HEK293 (cell line): ENCODE data around the gene TMEM233.

Experiments
- CTCF ChIP-seq: fragments of 450-650 bp; formaldehyde crosslinking; IDR thresholded peaks from 2 replicates; pipeline ENCODE4 v1.5.1; 2016; ENCODE audit warnings: missing biosample characterization, missing genetic modification characterization
- KLF16 ChIP-seq: fragments of 450-650 bp; formaldehyde crosslinking; IDR thresholded peaks from 2 replicates; pipeline ENCODE4 v1.5.1; 2017; ENCODE audit warnings: missing biosample characterization, missing genetic modification characterization
- PRDM6 ChIP-seq: fragments of 450-650 bp; formaldehyde crosslinking; IDR thresholded peaks from 2 replicates; pipeline ENCODE4 v1.5.1; 2017; ENCODE audit warnings: missing biosample characterization, missing genetic modification characterization
- SCRT1 ChIP-seq: fragments of 450-650 bp; formaldehyde crosslinking; IDR thresholded peaks from 2 replicates; pipeline ENCODE4 v1.5.1; 2016; ENCODE audit warnings: missing biosample characterization, missing genetic modification characterization, borderline replicate concordance
- SP2 ChIP-seq: fragments of 450-650 bp; formaldehyde crosslinking; IDR thresholded peaks from 2 replicates; pipeline ENCODE4 v1.5.1; 2016; ENCODE audit warnings: missing biosample characterization, missing genetic modification characterization
- SP7 ChIP-seq: fragments of 450-650 bp; formaldehyde crosslinking; IDR thresholded peaks from 2 replicates; pipeline ENCODE4 v1.5.1; 2016; ENCODE audit warnings: missing biosample characterization, missing genetic modification characterization
- YY2 ChIP-seq: fragments of 450-650 bp; formaldehyde crosslinking; IDR thresholded peaks from 2 replicates; pipeline ENCODE4 v1.5.1; 2016; ENCODE audit warnings: missing biosample characterization, missing genetic modification characterization
- ZBTB17 ChIP-seq: fragments of 450-650 bp; formaldehyde crosslinking; IDR thresholded peaks from 2 replicates; pipeline ENCODE4 v1.5.1; 2016; ENCODE audit warnings: missing biosample characterization, missing genetic modification characterization
- ZBTB44 ChIP-seq: fragments of 450-650 bp; IDR thresholded peaks from 2 replicates; pipeline ENCODE4 v1.5.1; 2018; ENCODE audit warnings: missing biosample characterization, mild to moderate bottlenecking, missing genetic modification characterization
- ZBTB6 ChIP-seq: fragments of 450-650 bp; formaldehyde crosslinking; IDR thresholded peaks from 2 replicates; pipeline ENCODE4 v1.5.1; 2017; ENCODE audit warnings: missing biosample characterization, missing genetic modification characterization
- ZFP37 ChIP-seq: fragments of 450-650 bp; formaldehyde crosslinking; IDR thresholded peaks from 2 replicates; pipeline ENCODE4 v1.5.1; 2016; ENCODE audit warnings: missing biosample characterization, missing genetic modification characterization
- ZIC2 ChIP-seq: fragments of 450-650 bp; formaldehyde crosslinking; IDR thresholded peaks from 2 replicates; pipeline ENCODE4 v1.5.1; 2016; ENCODE audit warnings: missing biosample characterization, missing genetic modification characterization
- ZNF10 ChIP-seq: fragments of 450-650 bp; formaldehyde crosslinking; IDR thresholded peaks from 2 replicates; pipeline ENCODE4 v1.5.1; 2017; ENCODE audit warnings: missing biosample characterization, missing genetic modification characterization
- ZNF121 ChIP-seq: fragments of 450-650 bp; formaldehyde crosslinking; IDR thresholded peaks from 2 replicates; pipeline ENCODE4 v1.5.1; 2016; ENCODE audit warnings: missing biosample characterization, missing genetic modification characterization
- ZNF155 ChIP-seq: fragments of 450-650 bp; formaldehyde crosslinking; IDR thresholded peaks from 2 replicates; pipeline ENCODE4 v1.5.1; 2016; ENCODE audit warnings: missing biosample characterization, missing genetic modification characterization
- ZNF324 ChIP-seq: fragments of 450-650 bp; formaldehyde crosslinking; IDR thresholded peaks from 2 replicates; pipeline ENCODE4 v1.5.1; 2016; ENCODE audit warnings: missing biosample characterization, missing genetic modification characterization
- ZNF335 ChIP-seq: fragments of 450-650 bp; formaldehyde crosslinking; conservative IDR thresholded peaks from 2 replicates; pipeline ENCODE4 v1.5.1; 2016; ENCODE audit warnings: missing biosample characterization, missing genetic modification characterization
- ZNF394 ChIP-seq: fragments of 450-650 bp; formaldehyde crosslinking; IDR thresholded peaks from 2 replicates; pipeline ENCODE4 v1.5.1; 2016; ENCODE audit warnings: missing biosample characterization, missing genetic modification characterization, mild to moderate bottlenecking, moderate library complexity, borderline replicate concordance
- ZNF514 ChIP-seq: fragments of 450-650 bp; formaldehyde crosslinking; IDR thresholded peaks from 2 replicates; pipeline ENCODE4 v1.5.1; 2016; ENCODE audit warnings: missing biosample characterization, missing genetic modification characterization
- ZNF549 ChIP-seq: fragments of 450-650 bp; IDR thresholded peaks from 2 replicates; pipeline ENCODE4 v1.5.1; 2018; ENCODE audit warnings: missing biosample characterization, missing genetic modification characterization, mild to moderate bottlenecking, inconsistent platforms, moderate library complexity
- ZNF560 ChIP-seq: fragments of 450-650 bp; formaldehyde crosslinking; IDR thresholded peaks from 2 replicates; pipeline ENCODE4 v1.5.1; 2017; ENCODE audit warnings: missing biosample characterization, missing genetic modification characterization, borderline replicate concordance
- ZNF658 ChIP-seq: fragments of 450-650 bp; formaldehyde crosslinking; IDR thresholded peaks from 2 replicates; pipeline ENCODE4; 2016; ENCODE audit warnings: missing biosample characterization, missing genetic modification characterization
- ZNF830 ChIP-seq: fragments of 450-650 bp; IDR thresholded peaks from 2 replicates; pipeline ENCODE4 v1.5.0; 2018; ENCODE audit warnings: missing biosample characterization, missing genetic modification characterization, low read depth, mild to moderate bottlenecking, moderate library complexity
- ZNF843 ChIP-seq: fragments of 450-650 bp; formaldehyde crosslinking; IDR thresholded peaks from 2 replicates; pipeline ENCODE4 v1.5.1; 2016; ENCODE audit warnings: missing biosample characterization, missing genetic modification characterization
- ZXDB ChIP-seq: fragments of 450-650 bp; formaldehyde crosslinking; IDR thresholded peaks from 2 replicates; pipeline ENCODE4 v1.5.1; 2016; ENCODE audit warnings: missing biosample characterization, missing genetic modification characterization
- TF ChIP-seq, protein P1 (sequence below): fragments of 450-650 bp; formaldehyde crosslinking; IDR thresholded peaks from 2 replicates; pipeline ENCODE4 v1.5.1; 2016; ENCODE audit warnings: missing biosample characterization, missing genetic modification characterization
- TF ChIP-seq, protein P2 (sequence below): fragments of 450-650 bp; formaldehyde crosslinking; IDR thresholded peaks from 2 replicates; pipeline ENCODE4 v1.5.1; 2016; ENCODE audit warnings: missing biosample characterization, missing genetic modification characterization, borderline replicate concordance

Gene TMEM233

GRCh38 chr12:119667577-119668323 lies 74.2 kb downstream of the TMEM233 start, which contains the start of gene PRKAB1 (continued):
- TF ChIP-seq ZNF155 (tag by site-specific recombination) (no peak), KLF16 (tag by site-specific recombination) (peak; percentile 97), ZNF830 (tag by site-specific recombination) (no peak), ZNF843 (0 out of 2 replicates have a peak, but pooled peaks have one; percentile 17), ZFP37 (tag by site-specific recombination) (0 out of 2 replicates have a peak, but pooled peaks have one; percentile 79), CTCF (tag by site-specific recombination) (peak; percentile 95), ZNF549 (tag by site-specific recombination) (no peak), ZXDB (tag by site-specific recombination) (peak; percentile 90), PRDM6 (tag by site-specific recombination) (no peak), SP2 (peak; percentile 98), ZBTB17 (tag by site-specific recombination) (peak; percentile 82), ZNF121 (no peak), YY2 (tag by site-specific recombination) (no peak), ZNF560 (tag by site-specific recombination) (no peak), ZBTB6 (tag by site-specific recombination) (0 out of 2 replicates have a peak, but pooled peaks have one; percentile 32), SCRT1 (tag by site-specific recombination) (peak; percentile 81), ZBTB44 (tag by site-specific recombination) (0 out of 2 replicates have a peak, but pooled peaks have one; percentile 58), ZIC2 (tag by site-specific recombination) (peak; percentile 43; the same call in 1 of the 2 replicates), ZNF514 (no peak), ZNF10 (tag by site-specific recombination) (0 out of 2 replicates have a peak, but pooled peaks have one; percentile 13), ZNF658 (tag by site-specific recombination) (no peak), ZNF394 (0 out of 2 replicates have a peak, but pooled peaks have one; percentile 18), SP7 (tag by site-specific recombination) (peak; percentile 46; the same call in 1 of the 2 replicates), ZNF324 (tag by site-specific recombination) (no peak; the same call in 1 of the 2 replicates), ZNF335 (tag by site-specific recombination) (peak; percentile 80)
- TF ChIP-seq, protein P1, sequence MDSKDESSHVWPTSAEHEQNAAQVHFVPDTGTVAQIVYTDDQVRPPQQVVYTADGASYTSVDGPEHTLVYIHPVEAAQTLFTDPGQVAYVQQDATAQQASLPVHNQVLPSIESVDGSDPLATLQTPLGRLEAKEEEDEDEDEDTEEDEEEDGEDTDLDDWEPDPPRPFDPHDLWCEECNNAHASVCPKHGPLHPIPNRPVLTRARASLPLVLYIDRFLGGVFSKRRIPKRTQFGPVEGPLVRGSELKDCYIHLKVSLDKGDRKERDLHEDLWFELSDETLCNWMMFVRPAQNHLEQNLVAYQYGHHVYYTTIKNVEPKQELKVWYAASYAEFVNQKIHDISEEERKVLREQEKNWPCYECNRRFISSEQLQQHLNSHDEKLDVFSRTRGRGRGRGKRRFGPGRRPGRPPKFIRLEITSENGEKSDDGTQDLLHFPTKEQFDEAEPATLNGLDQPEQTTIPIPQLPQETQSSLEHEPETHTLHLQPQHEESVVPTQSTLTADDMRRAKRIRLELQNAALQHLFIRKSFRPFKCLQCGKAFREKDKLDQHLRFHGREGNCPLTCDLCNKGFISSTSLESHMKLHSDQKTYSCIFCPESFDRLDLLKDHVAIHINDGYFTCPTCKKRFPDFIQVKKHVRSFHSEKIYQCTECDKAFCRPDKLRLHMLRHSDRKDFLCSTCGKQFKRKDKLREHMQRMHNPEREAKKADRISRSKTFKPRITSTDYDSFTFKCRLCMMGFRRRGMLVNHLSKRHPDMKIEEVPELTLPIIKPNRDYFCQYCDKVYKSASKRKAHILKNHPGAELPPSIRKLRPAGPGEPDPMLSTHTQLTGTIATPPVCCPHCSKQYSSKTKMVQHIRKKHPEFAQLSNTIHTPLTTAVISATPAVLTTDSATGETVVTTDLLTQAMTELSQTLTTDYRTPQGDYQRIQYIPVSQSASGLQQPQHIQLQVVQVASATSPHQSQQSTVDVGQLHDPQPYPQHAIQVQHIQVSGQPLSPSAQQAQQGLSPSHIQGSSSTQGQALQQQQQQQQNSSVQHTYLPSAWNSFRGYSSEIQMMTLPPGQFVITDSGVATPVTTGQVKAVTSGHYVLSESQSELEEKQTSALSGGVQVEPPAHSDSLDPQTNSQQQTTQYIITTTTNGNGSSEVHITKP = peak; percentile 73
- TF ChIP-seq, protein P2, sequence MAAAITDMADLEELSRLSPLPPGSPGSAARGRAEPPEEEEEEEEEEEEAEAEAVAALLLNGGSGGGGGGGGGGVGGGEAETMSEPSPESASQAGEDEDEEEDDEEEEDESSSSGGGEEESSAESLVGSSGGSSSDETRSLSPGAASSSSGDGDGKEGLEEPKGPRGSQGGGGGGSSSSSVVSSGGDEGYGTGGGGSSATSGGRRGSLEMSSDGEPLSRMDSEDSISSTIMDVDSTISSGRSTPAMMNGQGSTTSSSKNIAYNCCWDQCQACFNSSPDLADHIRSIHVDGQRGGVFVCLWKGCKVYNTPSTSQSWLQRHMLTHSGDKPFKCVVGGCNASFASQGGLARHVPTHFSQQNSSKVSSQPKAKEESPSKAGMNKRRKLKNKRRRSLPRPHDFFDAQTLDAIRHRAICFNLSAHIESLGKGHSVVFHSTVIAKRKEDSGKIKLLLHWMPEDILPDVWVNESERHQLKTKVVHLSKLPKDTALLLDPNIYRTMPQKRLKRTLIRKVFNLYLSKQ = no peak
